Retinal pigment epithelial cell (primary cell): ENCODE data around the gene SFTPB.

Experiments used
- DNase-seq: peaks from one replicate; pipeline ENCODE4 v3.0.0-alpha.2; 2010; ENCODE audit warnings: low read depth
- H3K4me3 ChIP-seq: 2 replicates; pipeline ENCODE4 v1.5.1; 2011; ENCODE audit warnings: mild to moderate bottlenecking, low read length, control low read depth, moderate library complexity
- CTCF ChIP-seq: conservative IDR thresholded peaks from 2 replicates; pipeline ENCODE4 v1.5.1; 2011; ENCODE audit warnings: low read depth, low read length, control low read depth, inconsistent platforms

SFTPB gene

DNA sequence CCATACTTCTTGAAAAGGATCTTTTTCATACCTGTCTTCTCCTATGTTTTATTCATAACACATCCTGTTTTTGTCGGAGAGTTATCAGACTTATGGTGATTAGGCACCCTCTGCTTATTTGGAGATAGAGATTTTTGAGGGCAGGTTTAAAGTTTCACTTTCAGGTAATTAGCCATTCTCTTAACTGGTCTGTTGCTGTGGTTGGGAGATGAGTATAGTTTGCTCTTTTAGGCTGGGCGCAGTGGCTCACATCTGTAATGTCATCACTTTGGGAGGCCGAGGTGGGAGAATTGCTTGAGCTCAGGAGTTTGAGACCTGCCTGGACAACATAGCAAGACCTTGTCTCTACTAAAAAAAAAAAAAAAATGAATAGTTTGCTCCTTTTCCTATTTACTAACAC, 25.3 kb downstream of the SFTPB start:
- H3K4me3 ChIP-seq: no peak overlapping the region
- DNase-seq: no peak
- TF ChIP-seq CTCF: no peak

DNA sequence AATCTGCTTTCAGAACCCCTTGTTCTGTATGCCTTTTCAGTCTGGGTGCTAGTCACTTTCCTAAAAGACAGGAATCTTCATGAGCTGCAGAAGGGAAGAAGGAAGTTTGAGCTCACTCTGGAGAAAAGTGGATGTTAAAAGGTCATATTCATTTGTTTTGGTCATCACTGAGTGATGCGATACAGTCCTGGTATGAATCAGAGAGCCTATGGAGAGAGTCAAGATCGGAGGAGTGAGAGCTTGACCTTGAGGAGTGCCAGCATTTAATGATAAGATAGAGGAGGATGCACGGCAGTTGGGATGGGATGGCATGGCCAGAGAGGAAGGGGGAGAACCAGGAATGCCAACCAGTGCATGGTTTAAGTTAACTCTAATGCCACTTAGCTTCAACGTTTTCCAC, 32.4 kb downstream of the SFTPB start:
- no peak overlapping the region for H3K4me3 ChIP-seq
- TF ChIP-seq CTCF: no peak
- no peak for DNase-seq

DNA sequence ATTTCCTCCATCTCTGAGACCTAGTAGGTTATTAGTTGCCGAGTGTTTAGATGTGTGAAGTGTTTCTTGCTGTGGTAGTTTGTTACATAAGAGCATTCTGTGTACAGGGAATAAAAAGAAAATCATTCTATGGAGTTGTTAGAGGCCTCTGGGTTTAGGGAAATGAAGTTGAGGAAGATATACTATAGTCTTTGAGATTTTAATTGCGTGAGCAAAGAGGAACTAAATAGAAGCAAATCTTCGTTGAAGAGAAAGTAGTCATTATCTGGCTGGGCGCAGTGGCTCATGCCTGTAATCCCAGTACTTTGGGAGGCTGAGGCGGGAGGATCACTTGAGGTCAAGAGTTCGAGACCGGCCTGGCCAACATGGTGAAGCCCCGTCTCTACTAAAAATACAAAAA, 33.0 kb downstream of the SFTPB start:
- no peak overlapping the region for H3K4me3 ChIP-seq
- DNase-seq: no peak
- TF ChIP-seq CTCF: no peak

DNA sequence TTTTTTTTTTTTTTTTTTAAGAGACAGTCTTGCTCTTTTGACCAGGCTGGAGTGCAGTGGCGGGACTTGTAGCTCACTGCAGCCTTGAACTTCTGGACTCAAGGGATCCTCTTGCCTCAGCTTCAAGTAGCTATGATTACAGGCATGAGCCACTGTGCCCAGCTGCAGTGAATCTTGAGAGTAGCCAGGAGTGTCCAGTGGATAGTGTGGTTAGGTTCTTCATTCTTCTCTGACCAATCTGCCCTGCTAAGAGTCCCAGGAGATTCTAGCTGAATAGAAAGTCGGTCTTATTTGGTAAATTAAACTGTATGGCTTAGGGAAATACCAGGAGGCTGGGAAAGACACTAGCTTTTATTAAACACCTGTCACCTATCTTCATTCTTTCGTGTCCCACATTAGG, 36.7 kb downstream of the SFTPB start:
- no peak for TF ChIP-seq CTCF
- H3K4me3 ChIP-seq: no peak overlapping the region
- DNase-seq: no peak

GRCh38 chr2:85628658-85629057, 39.3 kb downstream of the SFTPB start:
- no peak for DNase-seq
- TF ChIP-seq CTCF: no peak
- no peak overlapping the region for H3K4me3 ChIP-seq

DNA sequence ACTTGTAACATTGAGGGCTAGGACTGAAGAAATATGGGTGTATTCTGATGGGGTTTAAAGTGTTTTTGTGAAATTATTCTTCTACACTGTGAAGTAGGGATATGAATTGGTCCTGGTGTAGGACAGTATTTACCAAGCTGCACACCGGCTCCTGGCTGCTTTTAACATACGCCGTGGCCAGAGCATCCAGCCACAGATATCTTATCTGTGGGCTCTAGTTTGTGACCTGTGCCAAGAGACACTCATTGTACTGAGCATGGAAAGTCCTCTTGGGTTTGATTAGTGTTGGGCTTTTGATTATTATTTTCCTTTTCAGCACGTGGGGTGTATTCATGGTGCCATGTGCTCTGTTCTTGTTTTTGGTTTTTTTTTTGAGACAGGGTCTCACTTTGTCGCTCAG, 44.0 kb downstream of the SFTPB start:
- TF ChIP-seq CTCF: no peak

DNA sequence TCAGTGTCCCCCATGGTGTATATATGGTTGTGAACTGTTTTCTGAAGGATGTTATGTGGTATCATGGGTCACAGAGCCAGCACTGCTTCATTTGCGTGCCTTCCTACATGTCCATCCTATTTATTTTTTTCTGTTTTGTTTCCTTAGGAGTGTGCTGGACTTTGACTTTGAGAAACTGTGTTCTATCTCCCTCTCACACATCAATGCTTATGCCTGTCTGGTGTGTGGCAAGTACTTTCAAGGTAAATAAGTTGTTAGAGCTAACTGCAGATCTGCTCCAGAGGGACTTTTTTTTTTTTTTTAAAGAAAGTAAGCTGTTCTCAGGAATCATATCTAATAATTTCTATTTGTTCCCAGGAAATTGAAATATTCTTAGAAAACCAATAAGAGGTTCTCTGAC, 46.7 kb downstream of the SFTPB start:
- TF ChIP-seq CTCF: no peak
- no peak for DNase-seq
- H3K4me3 ChIP-seq: no peak overlapping the region

More for the DNA sequence above, 44.0 kb downstream of the SFTPB start:
- H3K4me3 ChIP-seq: no peak overlapping the region
- no peak for DNase-seq
